Measurements from ENCODE around the gene GSTO1. TPM values are rescaled to one million over a fixed set of nuclear protein-coding genes. Genes with fewer than 3 reads are reported as not detected.

GSTO1 gene
- total RNA-seq, 1 experiment from 2014 or later: 134 TPM

DNA sequence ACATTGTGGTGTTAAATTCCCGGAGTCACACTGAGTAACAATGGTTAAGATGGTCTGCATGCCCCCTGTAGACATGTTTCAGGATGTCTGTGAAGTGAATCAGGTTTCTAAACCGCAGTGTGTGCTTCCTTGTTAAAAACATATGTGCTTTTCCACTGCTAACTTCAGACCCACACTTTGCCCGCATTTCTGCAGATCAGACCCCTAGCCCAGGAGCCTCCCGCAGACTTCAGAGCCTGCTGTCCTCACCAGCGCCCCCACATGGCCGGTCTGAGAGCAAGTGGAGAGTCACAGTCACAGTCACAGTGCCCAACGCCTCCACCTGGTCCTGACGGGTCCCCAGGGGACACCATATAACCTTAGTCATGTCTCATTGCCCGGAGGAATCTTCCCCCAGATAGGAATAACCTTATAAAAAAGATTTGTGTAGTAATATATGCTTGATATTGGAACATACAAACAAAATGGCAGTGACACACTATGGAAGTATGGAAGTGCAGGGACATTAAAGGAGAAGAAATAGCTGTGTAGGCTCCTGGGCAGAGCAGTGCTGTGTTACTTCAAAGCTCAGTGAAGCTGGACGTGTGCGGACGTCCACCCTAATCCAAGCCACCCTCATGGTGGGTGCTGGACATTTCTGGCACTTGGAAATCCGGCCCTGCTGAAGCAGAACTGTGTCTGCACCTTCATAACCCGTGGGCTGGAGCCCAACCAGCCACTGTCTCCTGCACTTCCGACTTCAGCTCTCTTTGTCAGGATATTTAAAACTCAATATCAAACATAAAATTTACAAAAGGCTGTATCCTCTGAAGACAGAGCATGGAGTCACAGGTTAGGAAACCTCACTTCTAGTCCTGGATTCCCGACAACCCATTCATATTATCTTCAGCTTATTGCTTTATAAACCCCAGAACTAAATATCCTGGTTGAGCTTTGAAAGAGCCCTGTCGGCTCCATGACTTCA, 43.3 kb downstream of the GSTO1 start:
- H3K27ac ChIP-seq (ENCODE audit: low read length): no peak overlapping the region
- no peak overlapping the region for H3K4me3 ChIP-seq (ENCODE audit: low read depth in 2 of 2, low read length in 2 of 2)
- no peaks in the 10 kb centered on the region for H3K36me3 ChIP-seq (ENCODE audit: control insufficient read depth, insufficient read depth, low read length)
- DNase-seq (ENCODE audit: low read depth, low spot score) (no peak), ATAC-seq (peak; percentile 70)
- ChIA-PET CTCF (interaction anchor here (1.1 kb wide), 1 partner anchor 23 kb away, joined by 4 read pairs; no protein-coding TSS in a partner anchor), POLR2A (interaction anchor here (0.6 kb wide), 1 partner anchor 31 kb away, joined by 6 read pairs; no protein-coding TSS in a partner anchor)
- H3K4me1 ChIP-seq (ENCODE audit: control insufficient read depth, insufficient read depth, low read length): no peaks in the 10 kb centered on the region
- intact Hi-C loops (cut with micrococcal nuclease; ENCODE audit: unreplicated experiment) (no loop called here), in situ Hi-C loops (cut with HindIII; ENCODE audit: low pct_unique_long_range_greater_than_20kb, low sequenced_read_pairs) (no loop called here)
- TF ChIP-seq REST (IDR thresholded peaks at IDR 0.05; ENCODE audit: insufficient read depth in 1 of 2, low read depth in 2 of 2, low read length in 1 of 2) (no peak), TCF7L2 (IDR thresholded peaks at IDR 0.05; ENCODE audit: low read depth, low read length) (no peak), SIN3A (IDR thresholded peaks at IDR 0.05; ENCODE audit: borderline replicate concordance, insufficient read depth, low read depth, low read length) (no peak), POLR2AphosphoS5 (IDR thresholded peaks at IDR 0.05; ENCODE audit: low read depth, low read length) (no peak)
- TF ChIP-seq, protein P1, sequence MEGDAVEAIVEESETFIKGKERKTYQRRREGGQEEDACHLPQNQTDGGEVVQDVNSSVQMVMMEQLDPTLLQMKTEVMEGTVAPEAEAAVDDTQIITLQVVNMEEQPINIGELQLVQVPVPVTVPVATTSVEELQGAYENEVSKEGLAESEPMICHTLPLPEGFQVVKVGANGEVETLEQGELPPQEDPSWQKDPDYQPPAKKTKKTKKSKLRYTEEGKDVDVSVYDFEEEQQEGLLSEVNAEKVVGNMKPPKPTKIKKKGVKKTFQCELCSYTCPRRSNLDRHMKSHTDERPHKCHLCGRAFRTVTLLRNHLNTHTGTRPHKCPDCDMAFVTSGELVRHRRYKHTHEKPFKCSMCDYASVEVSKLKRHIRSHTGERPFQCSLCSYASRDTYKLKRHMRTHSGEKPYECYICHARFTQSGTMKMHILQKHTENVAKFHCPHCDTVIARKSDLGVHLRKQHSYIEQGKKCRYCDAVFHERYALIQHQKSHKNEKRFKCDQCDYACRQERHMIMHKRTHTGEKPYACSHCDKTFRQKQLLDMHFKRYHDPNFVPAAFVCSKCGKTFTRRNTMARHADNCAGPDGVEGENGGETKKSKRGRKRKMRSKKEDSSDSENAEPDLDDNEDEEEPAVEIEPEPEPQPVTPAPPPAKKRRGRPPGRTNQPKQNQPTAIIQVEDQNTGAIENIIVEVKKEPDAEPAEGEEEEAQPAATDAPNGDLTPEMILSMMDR (IDR thresholded peaks at IDR 0.05): peak; percentile 83
- BruUV-seq (replicated peaks): no TSS peak
- no peaks in the 10 kb centered on the region for H3K27me3 ChIP-seq (ENCODE audit: control insufficient read depth, insufficient read depth, low read length)
- no peaks in the 10 kb centered on the region for H3K9me3 ChIP-seq (ENCODE audit: control insufficient read depth, insufficient read depth, low read depth, low read length)

DNA sequence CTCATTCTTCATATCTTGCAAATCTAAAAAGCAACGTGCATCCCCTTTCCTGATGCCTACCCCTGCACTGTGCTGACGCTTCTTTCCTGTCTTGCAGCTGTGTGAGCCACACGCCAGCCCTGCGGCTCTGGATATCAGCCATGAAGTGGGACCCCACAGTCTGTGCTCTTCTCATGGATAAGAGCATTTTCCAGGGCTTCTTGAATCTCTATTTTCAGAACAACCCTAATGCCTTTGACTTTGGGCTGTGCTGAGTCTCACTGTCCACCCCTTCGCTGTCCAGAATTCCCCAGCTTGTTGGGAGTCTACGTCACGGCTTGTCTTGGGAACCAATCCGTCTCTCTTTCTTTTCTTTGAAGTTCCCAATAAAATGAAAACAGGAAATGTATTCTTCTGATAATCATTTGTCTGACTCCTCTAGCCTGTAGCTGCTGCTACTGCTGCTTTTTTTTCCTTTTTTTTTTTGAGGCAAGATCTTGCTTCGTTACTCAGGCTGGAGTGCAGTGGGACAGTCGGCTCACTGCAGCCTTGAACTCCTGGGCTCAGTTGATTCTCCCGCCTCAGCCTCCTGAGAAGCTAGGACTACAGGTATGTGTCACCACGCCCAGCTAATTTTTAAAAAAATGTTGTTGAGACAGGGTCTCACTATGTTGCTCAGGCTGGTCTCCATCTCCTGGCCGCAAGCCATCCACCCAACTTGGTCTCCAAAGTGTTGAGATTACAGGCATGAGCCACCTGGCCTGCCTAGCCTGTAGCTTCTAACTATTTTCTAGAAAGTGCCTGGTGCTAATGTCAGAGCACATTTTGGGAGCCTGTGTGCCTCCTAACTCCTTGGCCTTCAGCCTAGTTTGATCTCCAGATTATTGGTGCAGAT, 44.6 kb downstream of the GSTO1 start:
- in situ Hi-C loops (cut with HindIII; ENCODE audit: low pct_unique_long_range_greater_than_20kb, low sequenced_read_pairs): no loop called here
- ATAC-seq: no peak
- POLR2A ChIA-PET: no interaction called here

More for the DNA sequence above, 44.6 kb downstream of the GSTO1 start:
- TF ChIP-seq POLR2AphosphoS5 (IDR thresholded peaks at IDR 0.05; ENCODE audit: low read depth, low read length) (no peak), SIN3A (IDR thresholded peaks at IDR 0.05; ENCODE audit: borderline replicate concordance, insufficient read depth, low read depth, low read length) (no peak), TCF7L2 (IDR thresholded peaks at IDR 0.05; ENCODE audit: low read depth, low read length) (no peak), REST (IDR thresholded peaks at IDR 0.05; ENCODE audit: insufficient read depth in 1 of 2, low read depth in 2 of 2, low read length in 1 of 2) (no peak)
- TF ChIP-seq, protein P1 (IDR thresholded peaks at IDR 0.05): no peak
- Histone ChIP-seq H3K27me3 (ENCODE audit: control insufficient read depth, insufficient read depth, low read length) (no peaks in the 10 kb centered on the region), H3K9me3 (ENCODE audit: control insufficient read depth, insufficient read depth, low read depth, low read length) (no peaks in the 10 kb centered on the region), H3K27ac (ENCODE audit: low read length) (no peak overlapping the region), H3K36me3 (ENCODE audit: control insufficient read depth, insufficient read depth, low read length) (no peaks in the 10 kb centered on the region), H3K4me3 (ENCODE audit: low read depth in 2 of 2, low read length in 2 of 2) (no peak overlapping the region), H3K4me1 (ENCODE audit: control insufficient read depth, insufficient read depth, low read length) (no peaks in the 10 kb centered on the region)
- BruUV-seq (replicated peaks): no TSS peak
- intact Hi-C loops (cut with micrococcal nuclease; ENCODE audit: unreplicated experiment): no loop called here
- DNase-seq (ENCODE audit: low read depth, low spot score): no peak
- CTCF ChIA-PET: interaction anchor here (0.7 to 1.1 kb wide), 2 partner anchors 25 to 44 kb away, joined by 4 to 6 read pairs; no protein-coding TSS in a partner anchor

All from Panc1 (cell line).